ENCODE results near the gene METRN. TPM values are rescaled to one million over a fixed set of nuclear protein-coding genes. Genes with fewer than 3 reads are reported as not detected.

The METRN gene
- total RNA-seq, 1 donor from 2014 or later, result 116 TPM

DNA sequence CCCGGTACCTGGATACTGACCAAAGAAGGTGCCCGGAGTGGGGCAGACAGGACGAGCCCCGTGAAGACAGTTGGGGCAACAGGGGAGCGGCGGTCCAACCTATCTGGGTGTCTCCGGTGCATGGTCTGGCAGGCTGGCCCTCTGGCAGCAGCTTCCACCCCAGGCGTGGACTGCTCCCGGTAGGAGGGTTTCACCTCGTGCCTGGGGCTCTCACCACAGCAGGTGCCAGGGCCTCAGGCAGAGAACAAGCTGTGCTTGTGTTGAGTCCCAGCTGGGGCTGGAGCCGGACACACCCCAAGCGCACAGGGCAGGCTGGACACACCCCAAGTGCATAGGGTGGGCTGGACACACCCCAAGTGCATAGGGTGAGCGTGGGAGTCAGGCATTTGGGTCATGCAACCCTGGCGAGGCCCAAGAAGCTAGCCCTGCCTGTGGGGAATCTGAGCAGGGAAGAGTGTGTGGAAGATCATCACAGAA, 7.8 kb upstream of the METRN start:
- H3K4me3 ChIP-seq (ENCODE audit: low read depth, low read length), result no peak overlapping the region
- H3K36me3 ChIP-seq (ENCODE audit: control insufficient read depth, insufficient read depth, low read length), result no peaks in the 10 kb centered on the region
- H3K27me3 ChIP-seq (ENCODE audit: control insufficient read depth, insufficient read depth, low read length), result peaks cover 88% of the 10 kb centered on the region
- no peak for DNase-seq (ENCODE audit: low read depth)
- TF ChIP-seq, protein P1, sequence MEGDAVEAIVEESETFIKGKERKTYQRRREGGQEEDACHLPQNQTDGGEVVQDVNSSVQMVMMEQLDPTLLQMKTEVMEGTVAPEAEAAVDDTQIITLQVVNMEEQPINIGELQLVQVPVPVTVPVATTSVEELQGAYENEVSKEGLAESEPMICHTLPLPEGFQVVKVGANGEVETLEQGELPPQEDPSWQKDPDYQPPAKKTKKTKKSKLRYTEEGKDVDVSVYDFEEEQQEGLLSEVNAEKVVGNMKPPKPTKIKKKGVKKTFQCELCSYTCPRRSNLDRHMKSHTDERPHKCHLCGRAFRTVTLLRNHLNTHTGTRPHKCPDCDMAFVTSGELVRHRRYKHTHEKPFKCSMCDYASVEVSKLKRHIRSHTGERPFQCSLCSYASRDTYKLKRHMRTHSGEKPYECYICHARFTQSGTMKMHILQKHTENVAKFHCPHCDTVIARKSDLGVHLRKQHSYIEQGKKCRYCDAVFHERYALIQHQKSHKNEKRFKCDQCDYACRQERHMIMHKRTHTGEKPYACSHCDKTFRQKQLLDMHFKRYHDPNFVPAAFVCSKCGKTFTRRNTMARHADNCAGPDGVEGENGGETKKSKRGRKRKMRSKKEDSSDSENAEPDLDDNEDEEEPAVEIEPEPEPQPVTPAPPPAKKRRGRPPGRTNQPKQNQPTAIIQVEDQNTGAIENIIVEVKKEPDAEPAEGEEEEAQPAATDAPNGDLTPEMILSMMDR (IDR thresholded peaks at IDR 0.05; ENCODE audit: insufficient read depth, low read length, poor library complexity, severe bottlenecking), result no peak

DNA sequence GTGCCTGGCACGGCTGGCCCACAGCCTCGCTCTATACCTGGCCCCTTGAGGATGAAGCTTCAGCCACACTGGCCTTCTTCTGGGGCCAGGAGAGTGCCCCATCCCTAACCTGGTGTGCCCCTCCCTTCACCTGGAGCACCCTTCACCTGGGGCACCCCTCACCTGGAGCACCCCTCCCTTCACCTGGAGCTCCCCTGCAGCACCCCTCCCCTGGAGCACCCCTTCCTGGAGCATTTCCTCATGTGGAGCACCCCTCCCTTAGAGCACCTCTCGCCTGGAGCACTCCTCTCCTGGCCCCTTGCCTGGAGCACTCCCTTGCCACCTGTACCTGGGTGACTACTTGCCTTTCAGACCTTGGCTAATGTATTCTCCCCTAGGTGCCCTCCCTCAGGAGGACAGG, 6.9 kb upstream of the METRN start:
- Histone ChIP-seq H3K4me3 (ENCODE audit: low read depth, low read length) (no peak overlapping the region), H3K36me3 (ENCODE audit: control insufficient read depth, insufficient read depth, low read length) (no peaks in the 10 kb centered on the region), H3K27me3 (ENCODE audit: control insufficient read depth, insufficient read depth, low read length) (peaks cover 79% of the 10 kb centered on the region)
- TF ChIP-seq, protein P1 (IDR thresholded peaks at IDR 0.05; ENCODE audit: insufficient read depth, low read length, poor library complexity, severe bottlenecking), result no peak
- no peak for DNase-seq (ENCODE audit: low read depth)

DNA sequence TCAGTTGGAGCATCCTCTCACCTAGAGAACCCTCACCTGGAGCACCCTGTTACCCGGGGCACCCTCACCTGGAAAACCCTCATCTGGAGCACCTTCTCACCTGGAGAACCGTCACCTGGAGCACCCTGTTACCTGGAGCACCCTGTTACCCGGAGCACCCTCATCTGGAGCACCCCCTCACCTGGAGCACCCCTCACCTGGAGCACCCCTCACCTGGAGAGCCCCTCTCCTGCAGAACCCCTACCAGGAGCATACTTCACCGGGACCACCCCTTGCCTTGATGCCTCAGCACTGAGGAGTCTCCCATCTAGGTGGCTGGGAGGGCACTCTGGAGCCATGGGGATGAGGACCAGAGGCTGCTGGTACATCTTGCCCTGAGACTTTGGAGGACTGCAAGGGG, 6.0 kb upstream of the METRN start:
- Histone ChIP-seq H3K27me3 (ENCODE audit: control insufficient read depth, insufficient read depth, low read length) (peaks cover 70% of the 10 kb centered on the region), H3K4me3 (ENCODE audit: low read depth, low read length) (no peak overlapping the region), H3K36me3 (ENCODE audit: control insufficient read depth, insufficient read depth, low read length) (no peaks in the 10 kb centered on the region)
- DNase-seq (ENCODE audit: low read depth), result no peak
- TF ChIP-seq, protein P1 (IDR thresholded peaks at IDR 0.05; ENCODE audit: insufficient read depth, low read length, poor library complexity, severe bottlenecking), result no peak

DNA sequence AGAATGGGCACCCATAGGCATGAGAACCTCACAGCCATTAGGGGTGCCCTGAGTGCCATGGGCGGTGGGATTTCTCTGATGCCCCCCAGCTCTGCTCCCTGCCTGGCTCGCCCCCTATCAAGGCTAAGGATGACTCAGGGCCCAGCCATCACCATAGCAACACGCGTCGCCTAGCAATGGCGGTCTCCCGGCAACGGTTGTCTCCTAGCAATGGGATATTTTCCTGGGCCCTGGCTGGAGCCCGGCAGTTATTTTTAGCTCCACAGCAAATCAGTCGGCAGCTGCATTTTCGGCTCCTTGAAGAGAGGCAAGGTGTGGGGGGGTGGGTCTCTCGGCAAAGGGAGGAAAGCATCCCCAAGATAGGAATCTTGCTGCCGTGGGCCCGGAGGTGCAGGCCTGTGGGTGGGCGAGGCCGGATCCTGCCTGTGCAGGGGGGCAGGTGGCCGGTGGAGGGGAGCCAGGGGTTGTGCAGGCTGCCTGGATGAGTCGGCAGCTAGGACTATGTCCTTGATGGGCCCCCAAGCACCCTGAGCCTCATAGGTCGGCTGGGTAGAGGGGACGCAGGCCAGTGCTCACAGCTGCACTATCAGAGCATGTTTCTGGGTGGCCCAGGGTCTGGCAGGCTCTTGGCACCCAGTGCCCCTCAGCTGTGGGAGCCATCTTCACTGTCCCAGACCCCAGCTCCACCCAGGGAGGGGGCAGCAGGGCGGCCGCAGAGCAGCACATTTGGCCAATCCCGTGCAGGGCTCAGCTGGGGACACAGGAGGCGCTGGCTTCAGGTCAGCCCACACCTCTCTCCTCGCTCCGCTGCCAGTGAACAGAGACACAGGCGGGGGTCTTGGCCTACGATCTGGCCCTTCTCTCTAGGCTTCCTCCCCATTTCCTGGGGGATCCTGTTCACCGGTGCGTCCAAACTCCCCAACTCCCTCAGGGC, 5.1 kb upstream of the METRN start:
- no peak for DNase-seq (ENCODE audit: low read depth)
- H3K36me3 ChIP-seq (ENCODE audit: control insufficient read depth, insufficient read depth, low read length), result no peaks in the 10 kb centered on the region
- H3K4me3 ChIP-seq (ENCODE audit: low read depth, low read length), result no peak overlapping the region
- peaks cover 61% of the 10 kb centered on the region for H3K27me3 ChIP-seq (ENCODE audit: control insufficient read depth, insufficient read depth, low read length)
- TF ChIP-seq, protein P1 (IDR thresholded peaks at IDR 0.05; ENCODE audit: insufficient read depth, low read length, poor library complexity, severe bottlenecking), result peak; percentile 11

DNA sequence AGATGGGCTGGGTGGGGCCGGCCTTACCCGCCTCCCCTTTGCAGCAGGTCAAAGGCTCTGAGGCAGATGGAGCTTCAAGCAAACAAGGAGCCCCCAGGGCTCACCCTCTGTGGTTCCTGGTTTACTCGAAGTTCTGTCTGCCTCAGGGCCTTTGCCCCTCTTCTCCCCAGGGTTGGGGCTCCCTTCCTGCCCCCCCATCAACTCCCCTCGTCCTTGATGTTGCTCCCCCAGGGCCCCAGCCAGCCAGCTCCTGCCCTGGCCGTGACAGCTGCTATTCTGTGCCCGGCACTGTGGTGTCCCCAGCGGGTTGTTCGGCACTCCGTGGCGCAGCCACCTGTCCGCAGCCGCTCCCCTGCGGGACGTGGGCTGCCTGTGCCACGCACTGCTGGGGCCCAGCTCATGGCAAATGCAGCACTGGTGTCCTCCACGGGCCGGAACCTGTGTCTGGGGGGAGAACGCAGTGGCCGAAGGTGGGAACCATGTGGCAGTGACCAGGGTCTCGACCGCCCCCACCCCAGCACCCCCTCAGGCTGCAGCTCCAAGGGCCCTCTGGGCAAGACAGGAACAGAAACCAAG, 4.3 kb upstream of the METRN start:
- peaks cover 56% of the 10 kb centered on the region for H3K27me3 ChIP-seq (ENCODE audit: control insufficient read depth, insufficient read depth, low read length)
- TF ChIP-seq, protein P1 (IDR thresholded peaks at IDR 0.05; ENCODE audit: insufficient read depth, low read length, poor library complexity, severe bottlenecking), result no peak
- DNase-seq (ENCODE audit: low read depth), result no peak
- H3K4me3 ChIP-seq (ENCODE audit: low read depth, low read length), result no peak overlapping the region
- H3K36me3 ChIP-seq (ENCODE audit: control insufficient read depth, insufficient read depth, low read length), result no peaks in the 10 kb centered on the region
